Measurements from ENCODE around the gene CDK12.

- TF ChIP-seq POLR2A (IDR thresholded peaks at IDR 0.05; ENCODE audit: low read length) (no peak), CHD2 (IDR thresholded peaks at IDR 0.05; ENCODE audit: low read length, partially characterized antibody) (no peak), HOXA7 (CRISPR knock-in tag; IDR thresholded peaks at IDR 0.05) (no peak), FOSL2 (IDR thresholded peaks at IDR 0.05) (no peak), FOSL2 (CRISPR knock-in tag; IDR thresholded peaks at IDR 0.05) (no peak), RNF2 (IDR thresholded peaks at IDR 0.05; ENCODE audit: borderline replicate concordance, low read depth) (no peak), JUN (IDR thresholded peaks at IDR 0.05) (no peak), RFX5 (IDR thresholded peaks at IDR 0.05) (no peak)
- TF ChIP-seq, protein P1, sequence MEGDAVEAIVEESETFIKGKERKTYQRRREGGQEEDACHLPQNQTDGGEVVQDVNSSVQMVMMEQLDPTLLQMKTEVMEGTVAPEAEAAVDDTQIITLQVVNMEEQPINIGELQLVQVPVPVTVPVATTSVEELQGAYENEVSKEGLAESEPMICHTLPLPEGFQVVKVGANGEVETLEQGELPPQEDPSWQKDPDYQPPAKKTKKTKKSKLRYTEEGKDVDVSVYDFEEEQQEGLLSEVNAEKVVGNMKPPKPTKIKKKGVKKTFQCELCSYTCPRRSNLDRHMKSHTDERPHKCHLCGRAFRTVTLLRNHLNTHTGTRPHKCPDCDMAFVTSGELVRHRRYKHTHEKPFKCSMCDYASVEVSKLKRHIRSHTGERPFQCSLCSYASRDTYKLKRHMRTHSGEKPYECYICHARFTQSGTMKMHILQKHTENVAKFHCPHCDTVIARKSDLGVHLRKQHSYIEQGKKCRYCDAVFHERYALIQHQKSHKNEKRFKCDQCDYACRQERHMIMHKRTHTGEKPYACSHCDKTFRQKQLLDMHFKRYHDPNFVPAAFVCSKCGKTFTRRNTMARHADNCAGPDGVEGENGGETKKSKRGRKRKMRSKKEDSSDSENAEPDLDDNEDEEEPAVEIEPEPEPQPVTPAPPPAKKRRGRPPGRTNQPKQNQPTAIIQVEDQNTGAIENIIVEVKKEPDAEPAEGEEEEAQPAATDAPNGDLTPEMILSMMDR (IDR thresholded peaks at IDR 0.05) = no peak
- TF ChIP-seq, protein P2, sequence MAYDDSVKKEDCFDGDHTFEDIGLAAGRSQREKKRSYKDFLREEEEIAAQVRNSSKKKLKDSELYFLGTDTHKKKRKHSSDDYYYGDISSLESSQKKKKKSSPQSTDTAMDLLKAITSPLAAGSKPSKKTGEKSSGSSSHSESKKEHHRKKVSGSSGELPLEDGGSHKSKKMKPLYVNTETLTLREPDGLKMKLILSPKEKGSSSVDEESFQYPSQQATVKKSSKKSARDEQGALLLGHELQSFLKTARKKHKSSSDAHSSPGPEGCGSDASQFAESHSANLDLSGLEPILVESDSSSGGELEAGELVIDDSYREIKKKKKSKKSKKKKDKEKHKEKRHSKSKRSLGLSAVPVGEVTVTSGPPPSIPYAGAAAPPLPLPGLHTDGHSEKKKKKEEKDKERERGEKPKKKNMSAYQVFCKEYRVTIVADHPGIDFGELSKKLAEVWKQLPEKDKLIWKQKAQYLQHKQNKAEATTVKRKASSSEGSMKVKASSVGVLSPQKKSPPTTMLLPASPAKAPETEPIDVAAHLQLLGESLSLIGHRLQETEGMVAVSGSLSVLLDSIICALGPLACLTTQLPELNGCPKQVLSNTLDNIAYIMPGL (CRISPR knock-in tag; IDR thresholded peaks at IDR 0.05; ENCODE audit: borderline replicate concordance) = no peak
Observed at GRCh38 chr17:39581071-39581758, 119.9 kb downstream of the CDK12 start.
